ENCODE results near the gene ANKRD36.
"Not testable (repeated sequence)": the region's sequence is repeated elsewhere in the genome, so short reads cannot be mapped to it uniquely, and the experiment has no call there.

ANKRD36 gene

DNA sequence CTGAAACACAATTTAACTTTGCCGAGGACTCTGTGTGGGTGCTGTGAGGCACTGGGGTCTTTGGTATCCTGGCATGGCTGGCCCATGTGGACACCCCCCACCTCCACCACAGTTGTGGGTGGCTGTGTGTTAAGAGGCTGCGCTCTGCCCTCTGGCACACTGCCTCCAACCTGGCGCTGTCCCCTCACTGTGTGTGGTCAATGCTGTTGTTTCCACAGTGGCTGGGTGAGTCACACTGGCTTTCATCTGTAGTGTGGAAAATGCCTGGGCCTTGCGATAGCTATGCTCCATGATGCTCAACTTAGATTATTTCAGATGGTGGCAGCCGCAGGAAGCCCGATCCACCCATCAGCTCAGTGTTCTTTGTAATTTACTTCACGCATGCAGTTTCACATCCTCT lies 27.9 kb upstream of the ANKRD36 start:
- H3K4me2 ChIP-seq (ENCODE audit: low read length); H3K27me3 ChIP-seq (ENCODE audit: insufficient read depth, low read length); H3K9me3 ChIP-seq (ENCODE audit: low read length); H3F3A ChIP-seq (ENCODE audit: insufficient read depth, low read length); H3K4me1 ChIP-seq (ENCODE audit: insufficient read depth, low read length, severe bottlenecking); H3K9ac ChIP-seq (ENCODE audit: low read length); H3K9me2 ChIP-seq (ENCODE audit: low read depth, low read length); H2AFZ ChIP-seq (ENCODE audit: low read length); H3K79me2 ChIP-seq (ENCODE audit: insufficient read depth, low read length); H3K27ac ChIP-seq (ENCODE audit: low read depth, low read length, poor library complexity, severe bottlenecking); H3K36me3 ChIP-seq (ENCODE audit: insufficient read depth, low read length); H4K20me1 ChIP-seq (ENCODE audit: insufficient read depth, low read length); H3K4me3 ChIP-seq (ENCODE audit: low read depth, low read length, poor library complexity, severe bottlenecking): not testable (repeated sequence)

GRCh38 chr2:97088706-97089105 lies 24.2 kb upstream of the ANKRD36 start:
- H3K9ac ChIP-seq (ENCODE audit: low read length); H3K79me2 ChIP-seq (ENCODE audit: insufficient read depth, low read length); H3F3A ChIP-seq (ENCODE audit: insufficient read depth, low read length); H4K20me1 ChIP-seq (ENCODE audit: insufficient read depth, low read length); H3K27ac ChIP-seq (ENCODE audit: low read depth, low read length, poor library complexity, severe bottlenecking); H3K9me3 ChIP-seq (ENCODE audit: low read length); H3K9me2 ChIP-seq (ENCODE audit: low read depth, low read length); H2AFZ ChIP-seq (ENCODE audit: low read length); H3K4me1 ChIP-seq (ENCODE audit: insufficient read depth, low read length, severe bottlenecking); H3K4me3 ChIP-seq (ENCODE audit: low read depth, low read length, poor library complexity, severe bottlenecking); H3K27me3 ChIP-seq (ENCODE audit: insufficient read depth, low read length); H3K36me3 ChIP-seq (ENCODE audit: insufficient read depth, low read length); H3K4me2 ChIP-seq (ENCODE audit: low read length): not testable (repeated sequence)

- not testable (repeated sequence) for H3K27ac ChIP-seq (ENCODE audit: low read depth, low read length, poor library complexity, severe bottlenecking); H3K9ac ChIP-seq (ENCODE audit: low read length); H3F3A ChIP-seq (ENCODE audit: insufficient read depth, low read length)
Measured at GRCh38 chr2:97092946-97093345, 20.0 kb upstream of the ANKRD36 start.

DNA sequence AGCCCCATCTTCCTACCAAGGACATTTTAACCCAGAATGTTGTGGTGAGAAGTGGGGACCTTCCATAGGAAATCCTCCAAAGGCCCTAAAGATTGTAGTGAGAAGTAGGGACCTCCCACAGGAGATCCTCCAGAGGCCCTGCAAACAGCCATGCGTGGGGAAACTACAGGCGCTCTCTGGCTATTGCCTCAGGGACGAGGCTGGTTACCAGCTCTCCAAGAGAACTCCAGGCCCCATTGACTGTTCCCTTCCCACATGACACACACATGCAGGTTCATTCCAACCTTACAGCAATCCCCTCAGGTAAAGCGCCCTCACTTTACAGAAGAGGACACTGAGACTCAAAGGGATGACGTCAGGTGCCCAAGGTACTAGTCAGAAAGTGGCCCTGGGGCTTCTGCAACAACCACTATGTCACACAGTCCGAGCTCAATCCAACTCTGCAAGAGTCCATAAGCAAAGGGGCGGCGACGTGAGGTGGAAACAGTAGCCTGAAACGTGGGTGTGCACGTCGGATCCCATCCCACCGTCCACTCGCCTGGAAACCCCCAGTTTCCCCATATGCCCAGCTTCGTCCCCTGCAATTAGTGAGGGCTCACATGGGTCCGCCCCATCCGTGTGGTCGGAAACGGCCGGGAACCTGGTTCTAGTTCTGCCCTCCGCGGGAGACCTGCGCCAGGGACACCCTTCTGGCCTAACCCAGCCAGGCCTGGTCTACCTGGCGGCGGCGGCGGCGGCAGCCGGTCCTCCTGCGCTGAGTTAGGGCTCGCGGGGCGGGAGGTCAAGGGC lies 18.8 kb upstream of the ANKRD36 start:
- not testable (repeated sequence) for H3K4me1 ChIP-seq (ENCODE audit: insufficient read depth, low read length, severe bottlenecking); H3K9me3 ChIP-seq (ENCODE audit: low read length); H3K36me3 ChIP-seq (ENCODE audit: insufficient read depth, low read length); H3K4me2 ChIP-seq (ENCODE audit: low read length); H4K20me1 ChIP-seq (ENCODE audit: insufficient read depth, low read length); H3F3A ChIP-seq (ENCODE audit: insufficient read depth, low read length); H3K9ac ChIP-seq (ENCODE audit: low read length); H2AFZ ChIP-seq (ENCODE audit: low read length); H3K79me2 ChIP-seq (ENCODE audit: insufficient read depth, low read length); H3K9me2 ChIP-seq (ENCODE audit: low read depth, low read length); H3K27ac ChIP-seq (ENCODE audit: low read depth, low read length, poor library complexity, severe bottlenecking); H3K27me3 ChIP-seq (ENCODE audit: insufficient read depth, low read length)
- H3K4me3 ChIP-seq (ENCODE audit: low read depth, low read length, poor library complexity, severe bottlenecking), result peak overlapping the region; percentile 52

More at GRCh38 chr2:97092946-97093345, 20.0 kb upstream of the ANKRD36 start:
- H3K9me2 ChIP-seq (ENCODE audit: low read depth, low read length); H3K79me2 ChIP-seq (ENCODE audit: insufficient read depth, low read length); H2AFZ ChIP-seq (ENCODE audit: low read length); H3K4me3 ChIP-seq (ENCODE audit: low read depth, low read length, poor library complexity, severe bottlenecking); H3K36me3 ChIP-seq (ENCODE audit: insufficient read depth, low read length); H3K4me2 ChIP-seq (ENCODE audit: low read length); H4K20me1 ChIP-seq (ENCODE audit: insufficient read depth, low read length); H3K4me1 ChIP-seq (ENCODE audit: insufficient read depth, low read length, severe bottlenecking); H3K27me3 ChIP-seq (ENCODE audit: insufficient read depth, low read length); H3K9me3 ChIP-seq (ENCODE audit: low read length): not testable (repeated sequence)

- H3K36me3 ChIP-seq (ENCODE audit: insufficient read depth, low read length); H3K27ac ChIP-seq (ENCODE audit: low read depth, low read length, poor library complexity, severe bottlenecking); H2AFZ ChIP-seq (ENCODE audit: low read length); H3K9ac ChIP-seq (ENCODE audit: low read length); H3K27me3 ChIP-seq (ENCODE audit: insufficient read depth, low read length); H3K9me2 ChIP-seq (ENCODE audit: low read depth, low read length); H3K79me2 ChIP-seq (ENCODE audit: insufficient read depth, low read length); H4K20me1 ChIP-seq (ENCODE audit: insufficient read depth, low read length); H3K4me1 ChIP-seq (ENCODE audit: insufficient read depth, low read length, severe bottlenecking); H3K9me3 ChIP-seq (ENCODE audit: low read length); H3F3A ChIP-seq (ENCODE audit: insufficient read depth, low read length): not testable (repeated sequence)
- H3K4me2 ChIP-seq (ENCODE audit: low read length), result peak within 1 kb of the TSS; percentile 42; the same call in 1 of the 2 replicates
- H3K4me3 ChIP-seq (ENCODE audit: low read depth, low read length, poor library complexity, severe bottlenecking), result peak within 1 kb of the TSS; percentile 52
Measured at GRCh38 chr2:97094772-97095611, 18.0 kb upstream of the ANKRD36 start, which contains the start of gene FAHD2B. TSS of gene FAHD2B (minus strand) at chr2:97094882. CDS start at chr2:97091706, 3,176 bp downstream.

Data from OCI-LY1 (cell line).